B cell (primary cell): Measurements from ENCODE around the gene CCDC86.

Experiments
- CTCF ChIP-seq: fragments of 200-600 bp; IDR thresholded peaks from one replicate; pipeline ENCODE4 v1.8.0; 2022; ENCODE audit warnings: antibody characterized with exemption, mild to moderate bottlenecking
- EZH2 ChIP-seq: IDR thresholded peaks from 2 replicates; pipeline ENCODE4 v1.6.1; 2012; ENCODE audit warnings: borderline replicate concordance, low read depth, mild to moderate bottlenecking, moderate library complexity, low read length; ENCODE audit not compliant: insufficient read depth, poor library complexity, severe bottlenecking

DNA sequence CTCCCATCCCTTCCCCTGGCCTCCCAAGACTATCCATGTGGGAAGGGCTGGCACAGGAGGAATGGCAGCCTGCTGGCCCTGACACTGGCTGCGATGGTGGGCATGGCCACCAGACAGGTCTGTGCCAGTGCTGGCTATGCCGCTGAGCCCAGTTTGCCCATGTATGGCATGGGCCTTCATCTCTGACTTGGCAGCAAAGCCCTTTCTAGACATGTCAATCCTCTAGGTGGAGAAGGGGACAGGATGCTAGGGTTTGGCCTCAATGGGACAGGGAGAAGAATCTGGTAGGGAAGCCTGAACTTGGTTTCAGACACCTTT lies 34.2 kb downstream of the CCDC86 start:
- no peak for TF ChIP-seq EZH2
- no peak for TF ChIP-seq CTCF
